ENCODE results near the gene AKT1. TPM values are rescaled to one million over a fixed set of nuclear protein-coding genes. Genes with fewer than 3 reads are reported as not detected.
A peak's percentile ranks its signal among the peaks of the same experiment; 100 is the strongest.

The AKT1 gene
- total and polyA plus RNA-seq, 2 experiments from 2014 or later: 19.2 to 78.7 TPM

- TF ChIP-seq CTCF (conservative IDR thresholded peaks at IDR 0.05; ENCODE audit: low read depth in 2 of 2) (peak; percentile 23 to 54; a peak in 3 of 4 replicates), POLR2AphosphoS5 (IDR thresholded peaks at IDR 0.05; ENCODE audit: low read depth) (no peak), STAT1 (IDR thresholded peaks at IDR 0.05; ENCODE audit: unreplicated experiment) (no peak)
- H3K9me2 ChIP-seq (ENCODE audit: insufficient read depth): no peaks in the 10 kb centered on the region
- H3K27ac ChIP-seq (ENCODE audit: low read depth): no peak overlapping the region
These were observed 70.4 kb downstream of the AKT1 start for GRCh38 chr14:104724981-104725771.

GRCh38 chr14:104724407-104724980 is 71.1 kb downstream of the AKT1 start:
- ATAC-seq (no peak; the same call in 1 of the 3 replicates), DNase-seq (ENCODE audit: low spot score) (peak; percentile 40)
- H3K79me2 ChIP-seq (replicated peaks; ENCODE audit: insufficient read depth): no peaks in the 10 kb centered on the region
- Mint-ChIP-seq H3K27ac (no peak overlapping the region), H3K27me3 (ENCODE audit: insufficient read depth, low read depth, poor library complexity) (peaks cover 14% of the 10 kb centered on the region), H3K9me3 (peaks cover 4% of the 10 kb centered on the region; the same call in 2 of the 3 replicates), H3K4me1 (peaks cover 7% of the 10 kb centered on the region; the same call in 2 of the 3 replicates), H3K36me3 (ENCODE audit: low read depth) (no peaks in the 10 kb centered on the region; the same call in 2 of the 3 replicates), H3K4me3 (peak overlapping the region; percentile 75)
- TF ChIP-seq REST (IDR thresholded peaks at IDR 0.05; ENCODE audit: unreplicated experiment): no peak
- H4K20me1 ChIP-seq (replicated peaks; ENCODE audit: insufficient read depth): no peaks in the 10 kb centered on the region
- no peaks in the 10 kb centered on the region for H3K9me2 ChIP-seq (ENCODE audit: insufficient read depth)
- no peak overlapping the region for H3K27ac ChIP-seq (ENCODE audit: low read depth)
- no peaks in the 10 kb centered on the region; the same call in 1 of the 2 replicates for H3F3A ChIP-seq (replicated peaks; ENCODE audit: low read depth)
- peak overlapping the region; percentile 62 for H3K4me3 ChIP-seq
- H2AFZ ChIP-seq: no peak overlapping the region
- no peaks in the 10 kb centered on the region for H3K36me3 ChIP-seq (ENCODE audit: insufficient read depth)
- H3K4me1 ChIP-seq (ENCODE audit: insufficient read depth): peaks cover 10% of the 10 kb centered on the region; the same call in 1 of the 2 replicates
- peak overlapping the region; percentile 83 for H3K4me2 ChIP-seq
- no peaks in the 10 kb centered on the region for H3K27me3 ChIP-seq (ENCODE audit: insufficient read depth)

More at GRCh38 chr14:104724981-104725771, 70.4 kb downstream of the AKT1 start:
- Histone ChIP-seq H3F3A (replicated peaks; ENCODE audit: low read depth) (no peaks in the 10 kb centered on the region; the same call in 1 of the 2 replicates), H3K79me2 (replicated peaks; ENCODE audit: insufficient read depth) (no peaks in the 10 kb centered on the region), H3K4me3 (peak overlapping the region; percentile 62), H3K27me3 (ENCODE audit: insufficient read depth) (no peaks in the 10 kb centered on the region), H3K36me3 (ENCODE audit: insufficient read depth) (no peaks in the 10 kb centered on the region), H2AFZ (no peak overlapping the region; the same call in 1 of the 2 replicates), H3K4me2 (peak overlapping the region; percentile 83), H4K20me1 (replicated peaks; ENCODE audit: insufficient read depth) (no peaks in the 10 kb centered on the region), H3K4me1 (ENCODE audit: insufficient read depth) (peaks cover 10% of the 10 kb centered on the region; the same call in 1 of the 2 replicates)
- Mint-ChIP-seq H3K27me3 (ENCODE audit: insufficient read depth, low read depth, poor library complexity) (peaks cover 14% of the 10 kb centered on the region), H3K4me3 (peak overlapping the region; percentile 75), H3K27ac (no peak overlapping the region), H3K9me3 (peaks cover 4% of the 10 kb centered on the region; the same call in 2 of the 3 replicates), H3K36me3 (ENCODE audit: low read depth) (no peaks in the 10 kb centered on the region; the same call in 2 of the 3 replicates), H3K4me1 (peaks cover 7% of the 10 kb centered on the region; the same call in 2 of the 3 replicates)
- ATAC-seq (peak; percentile 68), DNase-seq (ENCODE audit: low spot score) (peak; percentile 84)

Measured in GM23338 (cell line).